ENCODE measurements around the gene PARD3B.

DNA sequence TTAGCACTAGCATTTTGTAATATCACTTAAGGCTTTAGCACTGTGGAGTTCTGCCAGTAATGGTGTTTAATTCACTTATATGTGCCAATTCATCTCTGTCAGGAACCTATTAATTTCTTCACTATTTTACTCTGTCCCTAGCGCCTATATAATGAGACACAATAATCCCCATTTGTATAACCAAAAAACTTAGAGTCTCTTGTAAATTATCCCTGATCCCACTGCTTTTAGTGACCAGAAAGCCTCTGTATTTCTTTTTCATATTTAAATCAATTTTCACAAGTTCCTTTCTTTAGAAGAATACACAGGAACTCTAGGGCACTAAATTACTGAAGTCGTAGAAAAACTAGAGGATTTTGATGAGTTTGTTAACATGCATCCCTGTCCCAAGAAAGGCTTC, 894.3 kb downstream of the PARD3B start:
- TF ChIP-seq, protein P1, sequence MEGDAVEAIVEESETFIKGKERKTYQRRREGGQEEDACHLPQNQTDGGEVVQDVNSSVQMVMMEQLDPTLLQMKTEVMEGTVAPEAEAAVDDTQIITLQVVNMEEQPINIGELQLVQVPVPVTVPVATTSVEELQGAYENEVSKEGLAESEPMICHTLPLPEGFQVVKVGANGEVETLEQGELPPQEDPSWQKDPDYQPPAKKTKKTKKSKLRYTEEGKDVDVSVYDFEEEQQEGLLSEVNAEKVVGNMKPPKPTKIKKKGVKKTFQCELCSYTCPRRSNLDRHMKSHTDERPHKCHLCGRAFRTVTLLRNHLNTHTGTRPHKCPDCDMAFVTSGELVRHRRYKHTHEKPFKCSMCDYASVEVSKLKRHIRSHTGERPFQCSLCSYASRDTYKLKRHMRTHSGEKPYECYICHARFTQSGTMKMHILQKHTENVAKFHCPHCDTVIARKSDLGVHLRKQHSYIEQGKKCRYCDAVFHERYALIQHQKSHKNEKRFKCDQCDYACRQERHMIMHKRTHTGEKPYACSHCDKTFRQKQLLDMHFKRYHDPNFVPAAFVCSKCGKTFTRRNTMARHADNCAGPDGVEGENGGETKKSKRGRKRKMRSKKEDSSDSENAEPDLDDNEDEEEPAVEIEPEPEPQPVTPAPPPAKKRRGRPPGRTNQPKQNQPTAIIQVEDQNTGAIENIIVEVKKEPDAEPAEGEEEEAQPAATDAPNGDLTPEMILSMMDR (IDR thresholded peaks at IDR 0.05; ENCODE audit: low read length): no peak
- no peak for TF ChIP-seq EZH2 (optimal IDR thresholded peaks at IDR 0.05; ENCODE audit: low read depth, low read length)
- TF ChIP-seq EZH2phosphoT487 (IDR thresholded peaks at IDR 0.05; ENCODE audit: low read length): no peak

Measured in MM.1S (cell line).